TTC549 (cell line): Measurements from ENCODE around the gene LRRIQ1.
"Not testable (repeated sequence)": the region's sequence is repeated elsewhere in the genome, so short reads cannot be mapped to it uniquely, and the experiment has no call there.

ENCODE experiments used
- FAIRE-seq: peaks from 2 replicates; lab custom pipeline; 2012; peaks lifted over from hg19 to GRCh38; lab: Jason Lieb, UNC

The LRRIQ1 gene

GRCh38 chr12:85190728-85191127 is 154.6 kb downstream of the LRRIQ1 start:
- FAIRE-seq, result no peak

- not testable (repeated sequence) for FAIRE-seq
Measured at GRCh38 chr12:85203809-85204208, 167.7 kb downstream of the LRRIQ1 start.

- FAIRE-seq, result no peak
Measured at GRCh38 chr12:85206543-85206942, 170.4 kb downstream of the LRRIQ1 start.

- FAIRE-seq, result not testable (repeated sequence)
Measured at GRCh38 chr12:85224339-85224738, 188.2 kb downstream of the LRRIQ1 start.

GRCh38 chr12:85225501-85225900 is 189.3 kb downstream of the LRRIQ1 start:
- FAIRE-seq, result no peak

GRCh38 chr12:85237327-85237726 is 201.2 kb downstream of the LRRIQ1 start:
- no peak for FAIRE-seq

- no peak for FAIRE-seq
Measured at GRCh38 chr12:85244561-85244960, 208.4 kb downstream of the LRRIQ1 start.

- no peak for FAIRE-seq
Measured at GRCh38 chr12:85253853-85254252, 217.7 kb downstream of the LRRIQ1 start.

- FAIRE-seq, result no peak
Measured at GRCh38 chr12:85257671-85258070, 221.5 kb downstream of the LRRIQ1 start.

GRCh38 chr12:85260447-85260846 is 224.3 kb downstream of the LRRIQ1 start:
- FAIRE-seq, result no peak

- FAIRE-seq, result no peak
Measured at GRCh38 chr12:85260896-85261295, 224.7 kb downstream of the LRRIQ1 start.

- no peak for FAIRE-seq
Measured at GRCh38 chr12:85266356-85266755, 230.2 kb downstream of the LRRIQ1 start.

GRCh38 chr12:85273381-85274314 is 237.5 kb downstream of the LRRIQ1 start:
- no peak for FAIRE-seq

- FAIRE-seq, result no peak
Measured at GRCh38 chr12:85274315-85274651, 238.1 kb downstream of the LRRIQ1 start.

GRCh38 chr12:85275374-85275773 is 239.2 kb downstream of the LRRIQ1 start:
- no peak for FAIRE-seq

- FAIRE-seq, result no peak
Measured at GRCh38 chr12:85277191-85277590, 241.0 kb downstream of the LRRIQ1 start.

GRCh38 chr12:85277900-85278597 is 241.9 kb downstream of the LRRIQ1 start:
- no peak for FAIRE-seq

- FAIRE-seq, result no peak
Measured at GRCh38 chr12:85278598-85279448, 242.7 kb downstream of the LRRIQ1 start.

- FAIRE-seq, result no peak
Measured at GRCh38 chr12:85279449-85280164, 243.5 kb downstream of the LRRIQ1 start.

- no peak for FAIRE-seq
Measured at GRCh38 chr12:85280165-85280983, 244.2 kb downstream of the LRRIQ1 start, which contains the start of gene ALX1. ALX1 (plus strand) TSS chr12:85280220; CDS start chr12:85280262, 42 bp downstream.
